LoVo (cell line): Measurements from ENCODE around the gene RSKR.
"Not testable (repeated sequence)": the region's sequence is repeated elsewhere in the genome, so short reads cannot be mapped to it uniquely, and the experiment has no call there.

Source experiments
- DNase-seq: peaks from one replicate; pipeline ENCODE4 v3.0.0-alpha.2; 2016; ENCODE audit warnings: low spot score

RSKR gene

DNA sequence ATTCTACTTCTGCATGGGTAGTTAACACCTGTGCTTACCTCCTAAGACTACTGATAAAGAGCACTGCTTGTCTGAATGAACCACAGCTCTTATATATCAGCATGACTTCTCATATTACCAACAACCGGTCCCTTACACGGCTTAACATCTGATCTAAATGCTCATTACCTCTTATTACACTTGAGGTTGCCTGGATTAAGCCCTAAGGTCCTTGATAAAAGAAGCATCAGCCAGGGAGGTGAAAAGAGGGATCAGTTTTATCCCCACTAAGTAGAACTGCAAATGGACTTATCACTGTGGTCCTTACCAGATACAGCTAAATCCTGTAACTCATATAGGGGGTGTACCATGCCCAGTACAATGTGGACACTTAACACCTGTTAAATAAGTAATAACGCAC is 8.2 kb upstream of the RSKR start:
- DNase-seq = no peak

- no peak for DNase-seq
Observed at GRCh38 chr17:28620010-28620409, 6.0 kb upstream of the RSKR start.

GRCh38 chr17:28618464-28618863 is 4.5 kb upstream of the RSKR start:
- DNase-seq = no peak

DNA sequence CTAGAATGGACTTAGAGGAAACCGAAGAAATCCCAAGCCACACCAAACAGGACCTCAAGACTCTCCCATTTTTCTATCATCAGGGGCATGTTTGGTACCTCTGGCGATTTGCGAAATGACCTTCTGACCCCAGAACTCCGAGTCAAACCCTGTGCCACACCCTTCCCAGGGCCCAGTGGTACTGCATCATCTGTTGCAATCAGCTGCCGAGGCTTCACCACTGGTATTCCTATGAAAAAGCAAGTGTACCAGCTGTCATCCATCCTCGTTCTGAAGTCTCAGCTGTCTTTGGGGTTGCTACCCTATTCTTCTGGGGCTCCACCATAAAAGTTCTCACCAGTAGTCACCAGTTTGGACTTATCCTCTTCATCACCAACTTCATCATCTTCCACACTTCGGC is 2.3 kb upstream of the RSKR start:
- no peak for DNase-seq

GRCh38 chr17:28615260-28615940 is 1.4 kb upstream of the RSKR start:
- DNase-seq = no peak

- DNase-seq = no peak
Observed at GRCh38 chr17:28612936-28613872, 781 bp downstream of the RSKR start.

DNA sequence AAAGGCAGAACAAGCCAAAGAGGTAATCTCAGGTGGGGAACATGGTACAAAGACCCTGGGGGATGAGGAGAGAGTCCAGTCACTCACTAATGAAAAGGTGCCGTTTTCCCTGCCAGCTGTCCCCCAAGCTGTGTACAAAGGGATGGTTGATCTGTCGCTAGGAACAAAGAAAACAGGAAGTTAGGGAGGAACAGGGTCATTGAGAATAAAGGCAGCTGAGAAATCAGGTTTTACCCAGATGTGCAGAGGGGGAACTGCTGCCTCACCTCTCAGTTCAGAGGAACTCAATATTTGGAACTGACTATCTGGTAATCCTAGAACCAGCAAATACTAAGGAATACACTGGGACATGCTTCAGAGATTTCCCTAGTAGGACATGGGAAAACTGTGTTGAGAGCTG is 1.5 kb downstream of the RSKR start:
- DNase-seq = no peak

DNA sequence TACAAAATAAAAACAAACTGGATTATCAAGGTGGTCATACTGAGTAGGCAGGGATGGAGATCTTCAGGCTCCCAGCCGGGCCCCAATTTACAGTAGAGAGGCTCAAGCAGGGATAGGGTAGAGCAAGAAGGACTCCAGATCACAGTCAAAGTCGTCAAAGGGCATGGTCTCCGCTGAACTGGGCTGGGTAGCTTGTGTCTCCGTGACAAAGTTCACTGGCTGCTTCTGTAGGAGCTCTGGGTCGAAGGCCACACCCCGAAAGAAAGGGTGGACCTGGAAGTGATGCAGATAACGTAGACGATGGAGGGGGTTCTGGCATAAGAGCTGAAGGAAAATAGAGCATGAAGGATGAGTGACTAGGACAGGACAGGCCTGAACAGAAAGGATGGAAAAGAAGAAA is 3.6 kb downstream of the RSKR start:
- no peak for DNase-seq

- not testable (repeated sequence) for DNase-seq
Observed at GRCh38 chr17:28604031-28604430, 10.0 kb downstream of the RSKR start.

DNA sequence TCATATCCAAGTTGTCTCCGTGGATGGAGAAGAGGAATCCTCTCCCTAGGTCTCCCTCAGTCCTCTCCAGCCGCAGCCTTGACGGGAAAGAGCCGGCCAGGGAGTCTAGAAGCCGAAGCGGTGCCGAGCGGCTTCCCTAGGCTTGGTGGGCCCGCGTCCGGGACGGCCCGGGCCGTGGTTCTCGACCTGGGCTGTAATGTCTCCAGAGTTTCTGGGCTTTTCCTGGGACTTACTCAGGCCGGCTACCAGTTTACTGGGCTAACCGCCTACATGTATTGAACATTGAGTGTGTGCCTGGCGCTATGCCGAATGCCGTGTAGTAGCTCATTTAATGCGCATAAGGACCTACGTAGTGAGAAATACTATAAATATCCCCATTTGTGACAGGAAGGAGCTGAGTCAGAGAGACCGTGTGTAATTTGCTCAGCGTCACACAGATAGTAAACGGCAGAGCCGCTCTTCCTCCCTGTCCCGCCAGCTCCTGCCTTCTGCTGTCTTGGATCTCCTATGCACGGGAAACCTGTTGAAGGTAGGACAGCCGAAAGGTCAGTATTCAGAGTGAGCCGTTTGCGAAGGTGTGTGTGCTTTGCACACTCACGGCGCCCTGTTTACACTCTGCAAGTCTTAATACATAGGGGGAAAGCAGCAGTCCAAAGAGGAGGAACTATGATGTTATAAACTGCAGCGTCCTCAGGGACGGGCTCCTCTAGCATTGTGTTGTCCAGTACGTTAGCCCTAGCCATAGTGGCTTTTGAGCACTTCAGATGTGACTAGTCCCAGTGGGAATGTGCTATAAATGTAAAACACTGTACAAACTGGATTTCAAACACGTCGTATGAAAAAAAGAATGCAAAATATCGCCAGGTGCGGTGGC is 14.4 kb downstream of the RSKR start:
- peak; percentile 76 for DNase-seq

DNA sequence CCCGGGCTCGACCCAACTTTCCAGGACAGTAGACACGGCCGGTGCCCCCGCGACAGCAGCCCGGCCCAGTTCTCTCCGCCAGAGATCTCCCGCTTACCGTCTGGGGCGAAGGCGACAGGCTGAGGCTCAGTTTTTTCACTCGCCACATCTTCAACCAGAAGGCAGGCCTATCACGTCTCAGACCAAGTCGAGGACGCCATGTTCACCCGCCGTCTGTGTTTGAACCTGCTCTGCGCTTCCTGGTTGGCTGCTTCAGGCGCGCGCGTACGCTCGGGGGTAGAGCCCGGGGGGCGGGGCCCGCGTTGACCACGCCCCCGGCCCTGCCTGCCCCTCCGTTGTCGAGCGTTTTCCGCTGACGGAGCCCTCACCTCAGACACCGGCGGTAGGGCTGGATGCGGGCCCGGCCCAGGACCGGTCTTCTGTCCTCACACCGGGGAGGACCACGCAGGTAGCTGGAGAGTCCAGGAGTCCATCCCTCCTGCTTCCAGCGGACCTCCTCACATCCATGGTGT is 15.1 kb downstream of the RSKR start, which contains the start of gene SPAG5:
TSS of gene SPAG5 (minus strand) at position 227 of the 512 bp plus-strand sequence. CDS start at position 148, 79 bp downstream.
- peak; percentile 95 for DNase-seq

DNA sequence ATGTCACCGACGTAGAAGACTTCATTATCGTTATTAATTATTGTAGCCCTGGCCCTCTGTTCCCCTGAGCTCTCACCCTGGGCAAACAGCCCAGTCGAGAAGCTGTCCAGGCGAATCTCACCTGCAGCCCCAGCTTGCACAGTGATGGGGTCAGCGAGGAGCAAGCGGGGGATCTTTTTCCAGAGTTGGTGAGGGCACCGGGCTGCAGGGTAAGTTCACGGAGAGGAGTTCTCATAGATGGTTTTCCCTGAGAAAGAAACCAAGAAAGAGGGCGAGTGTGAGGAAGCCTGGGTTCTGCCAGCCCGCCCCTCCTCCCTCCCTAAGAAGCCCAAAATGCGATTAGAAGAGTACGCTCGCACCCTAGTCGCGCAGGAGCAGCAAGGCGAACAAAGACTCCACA is 15.6 kb downstream of the RSKR start:
- DNase-seq = no peak

DNA sequence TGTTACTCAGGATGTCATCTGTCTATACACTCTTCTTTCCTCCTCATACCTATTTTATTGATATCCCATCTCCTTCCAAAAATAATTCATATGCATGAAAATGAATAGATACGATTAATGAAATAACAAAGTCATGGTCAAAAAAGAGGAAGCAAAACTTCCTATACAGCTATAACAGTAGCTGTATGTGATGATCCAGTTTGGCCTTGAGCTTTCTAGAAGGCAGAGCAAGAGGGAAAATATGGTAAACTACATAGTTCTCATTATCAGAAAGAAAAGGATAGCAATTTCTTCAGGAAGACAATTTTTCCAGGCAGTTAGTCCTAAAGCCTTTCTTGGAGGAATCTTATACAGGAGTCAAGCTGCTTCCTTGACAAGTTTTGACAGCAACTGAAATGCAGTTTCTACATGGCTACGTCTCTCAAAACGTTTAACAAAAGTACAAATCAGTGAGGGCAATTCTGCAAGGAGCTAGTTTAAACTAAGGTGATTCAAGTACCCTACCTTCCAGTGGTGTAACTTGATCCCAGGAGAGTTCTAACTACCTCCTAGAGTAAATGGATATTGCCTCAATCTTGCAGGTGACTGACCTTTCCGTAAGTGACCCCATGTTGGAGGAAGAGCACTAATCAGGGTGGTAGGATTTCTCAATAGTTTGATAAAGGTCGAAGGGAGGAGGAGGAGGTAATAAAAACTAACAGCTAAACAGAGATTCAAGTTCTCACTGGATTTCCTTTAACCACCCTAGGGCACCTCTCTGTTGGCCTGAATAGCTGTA is 16.2 kb downstream of the RSKR start:
- no peak for DNase-seq

- DNase-seq = no peak
Observed at GRCh38 chr17:28592260-28592659, 21.7 kb downstream of the RSKR start.

DNA sequence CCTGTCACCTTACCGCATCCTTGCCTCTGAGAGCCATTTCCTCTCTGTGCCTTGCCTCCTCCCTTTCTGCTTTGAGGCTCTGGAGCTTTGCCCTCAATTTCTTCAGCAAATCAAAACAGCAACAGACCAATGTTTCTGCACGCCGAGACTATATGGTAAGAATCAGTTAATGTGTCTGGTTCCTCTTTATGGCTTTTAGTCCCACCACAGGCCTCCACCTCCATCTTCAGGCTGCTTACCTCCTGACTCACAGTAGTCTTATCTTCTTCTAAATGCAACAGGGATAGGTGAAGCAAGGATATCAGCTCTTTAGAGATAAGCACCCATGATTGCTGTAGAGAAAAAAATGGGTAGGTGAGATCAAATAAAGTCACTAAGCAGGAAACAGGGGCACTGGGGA is 28.1 kb downstream of the RSKR start:
- DNase-seq = no peak

- no peak for DNase-seq
Observed at GRCh38 chr17:28584434-28584833, 29.6 kb downstream of the RSKR start.

- DNase-seq = no peak
Observed at GRCh38 chr17:28582513-28582912, 31.5 kb downstream of the RSKR start.

GRCh38 chr17:28580959-28581358 is 33.0 kb downstream of the RSKR start:
- DNase-seq = no peak

DNA sequence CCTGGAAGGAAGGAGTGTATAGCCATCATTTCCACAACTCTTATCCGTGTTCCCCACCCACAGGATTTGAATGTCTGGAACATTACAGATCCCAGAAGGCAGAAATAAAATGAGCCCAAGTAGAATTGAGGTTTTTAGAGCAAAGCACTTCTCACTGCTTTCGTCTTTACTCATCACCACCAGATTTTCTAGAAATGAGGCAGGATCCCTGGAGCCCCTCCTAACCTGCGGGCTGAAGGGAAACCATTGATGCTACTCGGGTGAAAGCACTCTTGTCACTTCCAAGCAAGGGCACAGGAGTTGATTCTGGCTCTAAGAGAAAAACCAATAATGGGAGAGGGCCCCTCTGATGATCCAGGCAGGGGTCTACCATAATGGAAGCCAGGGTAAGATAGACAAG is 34.5 kb downstream of the RSKR start:
- no peak for DNase-seq

DNA sequence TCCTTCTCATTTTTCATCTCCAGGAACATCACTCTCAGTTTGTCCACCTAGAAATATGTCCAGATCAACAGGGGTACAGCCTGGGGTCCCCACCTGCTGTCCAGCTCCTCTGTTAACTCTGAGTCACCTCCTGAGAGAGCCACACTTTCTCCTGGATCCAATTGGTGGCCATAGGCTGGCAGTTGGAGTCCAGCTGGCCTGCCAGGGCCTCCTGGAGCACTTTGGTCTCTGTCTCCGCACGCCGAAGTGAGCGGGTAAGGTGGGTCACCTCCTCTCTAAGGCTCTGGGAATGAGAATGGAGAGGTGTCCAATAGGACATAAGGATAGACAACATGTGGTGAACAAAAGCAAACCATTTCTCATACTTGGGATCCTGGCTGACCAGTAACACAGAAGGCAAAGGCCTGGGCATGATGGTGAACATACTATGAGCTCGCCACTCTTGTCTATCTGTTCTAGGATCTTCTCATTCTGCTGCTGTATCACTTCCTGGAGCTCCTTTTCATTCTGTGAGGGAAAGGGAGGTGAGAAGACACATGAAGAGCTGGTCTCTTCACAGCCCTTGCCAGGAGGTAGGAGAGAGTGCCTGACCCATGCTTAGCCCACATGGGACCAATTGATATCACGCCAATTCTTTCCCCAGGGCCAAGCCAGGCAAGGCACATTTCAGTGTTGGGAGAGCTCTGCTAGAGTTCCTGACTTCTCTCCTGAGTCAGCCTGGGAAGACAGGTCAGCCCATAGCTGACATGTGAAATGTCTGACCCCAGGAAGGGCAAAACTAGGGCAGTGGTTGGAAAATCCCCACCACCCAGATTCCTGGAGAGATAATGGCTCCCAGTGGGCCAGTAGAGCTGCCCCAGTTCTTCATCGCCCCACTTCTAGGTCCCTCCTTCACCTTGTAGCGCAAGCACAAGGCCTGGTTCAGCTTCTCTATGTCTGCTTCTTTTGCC is 35.5 kb downstream of the RSKR start:
- DNase-seq = no peak
